NCI-H526 (cell line): ENCODE results near the gene ARFGAP3.
A peak's percentile ranks its signal among the peaks of the same experiment; 100 is the strongest.

Experiments used
- DNase-seq, 2 experiments: peaks; one replicate each; lab custom pipeline; 2025; lab: John Stamatoyannopoulos, UW

The ARFGAP3 gene, protein sequence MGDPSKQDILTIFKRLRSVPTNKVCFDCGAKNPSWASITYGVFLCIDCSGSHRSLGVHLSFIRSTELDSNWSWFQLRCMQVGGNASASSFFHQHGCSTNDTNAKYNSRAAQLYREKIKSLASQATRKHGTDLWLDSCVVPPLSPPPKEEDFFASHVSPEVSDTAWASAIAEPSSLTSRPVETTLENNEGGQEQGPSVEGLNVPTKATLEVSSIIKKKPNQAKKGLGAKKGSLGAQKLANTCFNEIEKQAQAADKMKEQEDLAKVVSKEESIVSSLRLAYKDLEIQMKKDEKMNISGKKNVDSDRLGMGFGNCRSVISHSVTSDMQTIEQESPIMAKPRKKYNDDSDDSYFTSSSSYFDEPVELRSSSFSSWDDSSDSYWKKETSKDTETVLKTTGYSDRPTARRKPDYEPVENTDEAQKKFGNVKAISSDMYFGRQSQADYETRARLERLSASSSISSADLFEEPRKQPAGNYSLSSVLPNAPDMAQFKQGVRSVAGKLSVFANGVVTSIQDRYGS

DNA sequence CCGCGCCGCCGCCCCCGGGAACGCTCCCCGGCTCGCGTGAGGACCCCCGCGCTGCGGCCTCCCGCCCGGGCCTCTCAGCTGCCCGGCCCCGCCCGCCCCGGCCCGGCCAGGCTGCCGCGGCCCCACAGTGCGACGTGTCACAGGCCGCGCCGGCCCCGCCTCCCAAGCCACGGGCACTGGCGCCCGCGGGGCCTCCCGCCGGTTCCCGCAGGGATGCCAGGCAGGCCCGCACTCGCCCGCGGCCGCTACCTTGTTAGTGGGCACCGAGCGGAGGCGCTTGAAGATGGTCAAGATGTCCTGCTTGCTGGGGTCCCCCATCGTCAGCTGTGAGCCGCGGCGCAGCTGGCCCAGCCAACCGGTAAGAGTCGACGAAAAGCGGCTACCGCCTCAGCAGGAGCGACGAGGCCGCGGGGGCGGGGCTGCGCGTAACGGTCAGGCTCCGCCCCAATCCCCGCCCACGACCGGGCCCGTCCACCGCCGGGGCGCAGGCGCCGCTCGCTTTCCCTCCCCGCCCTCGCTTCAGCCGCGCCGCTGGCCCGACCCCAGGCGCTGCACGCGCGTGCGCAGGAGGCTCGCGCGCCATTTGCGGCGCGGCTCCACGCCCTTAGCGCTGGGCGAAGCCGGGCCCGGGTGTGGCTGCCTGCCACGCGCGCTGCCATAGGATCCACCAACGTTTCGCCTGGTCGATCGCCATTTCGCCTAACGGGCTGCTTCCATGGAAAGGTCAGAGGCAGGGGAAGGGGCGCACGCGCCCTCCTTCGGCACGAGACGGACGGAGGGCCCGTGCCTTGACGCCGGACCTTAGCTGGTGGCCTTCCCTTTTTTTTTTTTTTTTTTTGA lies at the start of gene ARFGAP3:
TSS of gene ARFGAP3 (minus strand) at position 409 of the 840 bp plus-strand sequence. CDS start at position 318, 91 bp downstream.
- DNase-seq = peak; percentile 12 to 92

DNA sequence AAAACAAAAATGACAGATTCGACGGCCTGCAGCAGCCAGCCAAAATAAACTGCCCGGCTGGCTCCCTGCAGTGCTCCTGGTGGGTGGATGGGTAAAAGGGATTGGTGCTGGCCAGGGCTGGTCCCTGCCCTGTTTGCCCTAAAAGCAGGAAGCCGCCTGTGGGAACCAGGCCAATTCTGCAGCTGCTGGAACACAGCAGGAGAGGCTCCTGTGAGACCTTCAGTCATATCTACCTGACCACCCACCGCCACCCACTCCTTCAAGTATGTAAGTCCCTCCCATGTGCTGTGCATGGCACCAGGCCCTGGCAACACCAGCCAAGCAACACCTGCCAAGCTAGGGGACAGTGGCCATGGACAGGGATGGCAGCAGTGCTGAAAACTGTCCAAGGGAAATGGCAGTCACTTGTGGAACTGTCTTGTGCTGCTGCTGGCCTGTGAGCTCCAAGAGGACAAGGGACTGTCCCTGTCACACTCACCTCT lies 48.7 kb upstream of the ARFGAP3 start:
- no peak for DNase-seq

DNA sequence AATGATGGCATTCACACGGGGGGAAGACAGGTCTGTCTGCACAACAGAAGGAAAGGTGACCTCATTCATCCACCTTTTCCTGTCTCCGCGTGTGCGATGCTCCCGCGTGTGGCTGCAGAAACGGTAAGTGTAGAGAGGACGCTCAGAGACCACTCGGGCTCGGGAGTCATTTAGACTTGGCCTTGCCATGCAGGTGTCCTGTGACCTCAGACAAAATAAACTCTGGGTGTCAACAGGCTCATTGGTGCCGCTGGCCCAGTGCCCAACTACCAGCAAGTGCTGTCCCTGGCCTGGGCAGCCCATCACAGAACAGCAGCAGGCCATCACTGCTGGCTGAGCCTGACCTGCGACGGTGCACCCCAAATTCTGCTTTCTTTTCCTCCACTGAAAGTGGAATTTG lies 48.1 kb upstream of the ARFGAP3 start:
- no peak for DNase-seq

DNA sequence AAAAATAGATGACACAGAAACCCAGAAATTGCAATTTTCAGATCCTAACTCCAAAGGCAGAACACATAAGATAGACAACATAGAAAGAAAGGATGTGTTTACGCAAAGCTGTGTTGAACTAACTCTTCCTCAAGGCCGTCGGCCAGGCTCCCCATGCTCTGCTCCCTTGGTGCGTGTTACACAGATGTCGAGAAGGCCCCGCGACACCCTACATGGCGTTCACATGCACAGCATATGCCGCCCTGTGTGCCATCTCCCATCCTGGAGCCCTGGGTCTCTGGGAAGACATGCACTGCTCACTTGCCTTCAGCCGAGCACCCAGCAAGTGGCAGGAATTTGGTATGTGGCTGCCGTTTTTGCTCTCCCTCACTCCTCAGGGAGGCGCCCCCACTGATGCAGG lies 47.0 kb upstream of the ARFGAP3 start:
- no peak for DNase-seq

DNA sequence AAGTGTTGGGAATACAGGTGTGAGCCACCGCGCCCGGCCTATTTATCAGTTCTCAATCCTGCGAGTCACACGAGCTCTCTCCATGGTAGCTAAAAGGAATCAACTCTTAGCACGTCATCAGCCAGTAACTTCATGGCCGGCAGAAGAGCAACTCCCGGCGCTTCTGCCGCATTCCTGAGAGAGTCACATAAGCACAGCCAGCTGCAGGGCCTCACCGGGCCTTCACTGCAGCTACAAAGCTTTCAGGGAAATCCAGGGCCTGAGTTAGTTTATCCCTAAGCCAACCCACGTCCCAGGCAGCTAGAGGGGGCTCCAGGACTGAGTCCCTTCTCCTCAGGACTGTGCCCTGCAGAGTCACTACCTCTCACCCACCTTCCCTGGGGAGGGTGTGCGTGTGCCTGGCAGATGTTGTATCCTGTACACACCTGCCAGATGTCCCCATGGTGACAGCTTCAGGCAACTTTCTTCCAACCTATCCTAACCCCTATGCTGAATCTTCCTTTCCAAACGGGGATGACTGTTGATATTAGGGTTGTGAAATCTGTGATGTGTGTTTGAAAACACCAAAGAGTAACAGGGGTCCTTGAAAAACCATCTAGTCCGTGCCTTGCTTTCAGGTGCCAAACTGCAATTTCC lies 45.9 kb upstream of the ARFGAP3 start:
- no peak for DNase-seq

DNA sequence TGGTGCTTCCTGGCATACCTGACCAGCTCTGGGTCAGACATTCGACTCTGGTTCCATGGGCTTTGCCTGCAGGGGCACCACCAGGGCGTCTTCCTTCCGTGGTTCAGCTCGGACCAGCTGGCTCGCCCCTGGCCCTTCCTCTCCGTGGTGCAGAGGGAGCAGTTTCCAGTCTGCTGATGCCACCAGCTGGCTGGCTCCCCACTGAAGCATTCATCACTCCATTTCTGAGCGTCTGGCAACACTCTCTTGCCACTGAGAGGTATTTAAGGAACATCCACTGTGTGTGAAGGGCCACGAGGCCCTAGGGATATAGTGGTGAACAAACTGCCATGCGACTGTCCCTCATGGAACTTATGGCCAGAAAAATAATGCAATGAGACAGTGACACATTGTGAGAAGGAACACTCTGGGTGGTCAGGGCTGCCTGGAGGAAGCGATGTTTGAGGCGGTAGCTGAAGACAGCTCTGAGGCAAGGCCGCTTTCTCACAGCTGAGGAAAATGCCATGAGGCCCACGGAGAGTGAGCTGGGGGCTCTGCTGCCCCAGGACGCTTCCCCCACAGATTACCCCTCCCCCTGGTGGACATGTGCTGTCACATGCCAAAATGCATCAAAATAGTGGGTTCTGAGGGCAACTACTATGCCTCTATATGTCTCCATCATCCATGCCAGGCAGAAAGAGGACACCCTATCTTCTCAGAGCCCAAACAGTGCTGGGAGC lies 44.9 kb upstream of the ARFGAP3 start:
- DNase-seq = no peak

DNA sequence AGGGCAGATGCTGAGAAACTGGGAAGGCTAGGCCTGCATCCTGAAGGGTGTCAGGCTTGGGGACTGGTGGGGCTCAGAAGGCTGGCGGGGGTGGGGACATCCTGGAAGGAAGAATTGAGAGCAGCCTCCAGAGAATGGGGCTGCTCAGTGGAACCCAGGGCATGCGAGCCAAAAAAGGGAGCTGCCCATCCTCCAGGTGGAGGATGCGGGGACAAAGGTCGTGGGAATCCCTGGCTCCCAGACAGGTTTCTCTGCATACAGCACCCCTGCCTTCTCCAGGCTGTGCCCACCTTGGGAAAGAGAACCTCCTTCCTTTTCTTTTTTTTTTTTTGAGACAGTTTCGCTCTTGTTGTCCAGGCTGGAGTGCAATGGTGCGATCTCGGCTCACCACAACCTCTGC lies 40.9 kb upstream of the ARFGAP3 start:
- no peak for DNase-seq

DNA sequence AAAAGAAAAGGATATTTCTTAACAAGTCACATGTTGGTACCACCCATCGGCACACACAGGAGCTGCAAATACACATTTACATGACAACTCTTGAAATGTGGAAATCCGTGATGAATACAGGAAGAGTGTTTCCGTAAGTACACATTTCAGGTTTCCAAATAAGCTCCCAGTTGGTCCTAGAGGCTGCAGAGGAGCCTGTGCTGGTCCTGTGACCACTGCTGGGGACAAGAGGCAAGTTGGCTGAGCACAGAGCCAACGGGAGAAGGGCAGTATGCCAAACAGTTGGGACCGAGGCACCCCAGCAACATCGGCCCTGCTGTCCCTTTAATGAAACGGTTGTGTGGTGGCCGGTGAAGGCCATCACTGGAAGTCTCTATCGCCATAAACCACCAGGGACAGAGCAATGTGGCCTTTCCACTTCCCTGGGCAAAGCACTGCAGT lies 38.5 kb upstream of the ARFGAP3 start:
- no peak for DNase-seq

DNA sequence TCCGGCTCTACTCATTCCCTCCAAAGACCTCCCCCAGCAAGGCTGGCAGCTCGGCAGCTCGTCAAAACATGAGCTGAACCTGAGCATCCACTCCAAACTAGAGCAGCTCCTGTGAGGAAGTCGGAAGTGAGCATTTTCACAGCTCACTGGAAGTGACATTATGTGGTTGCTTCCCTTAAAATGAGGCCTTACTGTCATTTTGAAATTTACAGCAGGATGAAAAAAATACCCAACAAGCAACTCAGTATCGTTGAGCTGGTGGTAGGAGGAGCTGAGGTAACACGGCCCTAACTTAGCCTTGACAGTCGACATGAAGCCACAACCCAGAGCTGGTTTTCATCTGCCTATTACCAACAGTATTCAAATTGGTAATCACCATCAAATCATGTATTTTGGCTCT lies 38.0 kb upstream of the ARFGAP3 start:
- no peak for DNase-seq

DNA sequence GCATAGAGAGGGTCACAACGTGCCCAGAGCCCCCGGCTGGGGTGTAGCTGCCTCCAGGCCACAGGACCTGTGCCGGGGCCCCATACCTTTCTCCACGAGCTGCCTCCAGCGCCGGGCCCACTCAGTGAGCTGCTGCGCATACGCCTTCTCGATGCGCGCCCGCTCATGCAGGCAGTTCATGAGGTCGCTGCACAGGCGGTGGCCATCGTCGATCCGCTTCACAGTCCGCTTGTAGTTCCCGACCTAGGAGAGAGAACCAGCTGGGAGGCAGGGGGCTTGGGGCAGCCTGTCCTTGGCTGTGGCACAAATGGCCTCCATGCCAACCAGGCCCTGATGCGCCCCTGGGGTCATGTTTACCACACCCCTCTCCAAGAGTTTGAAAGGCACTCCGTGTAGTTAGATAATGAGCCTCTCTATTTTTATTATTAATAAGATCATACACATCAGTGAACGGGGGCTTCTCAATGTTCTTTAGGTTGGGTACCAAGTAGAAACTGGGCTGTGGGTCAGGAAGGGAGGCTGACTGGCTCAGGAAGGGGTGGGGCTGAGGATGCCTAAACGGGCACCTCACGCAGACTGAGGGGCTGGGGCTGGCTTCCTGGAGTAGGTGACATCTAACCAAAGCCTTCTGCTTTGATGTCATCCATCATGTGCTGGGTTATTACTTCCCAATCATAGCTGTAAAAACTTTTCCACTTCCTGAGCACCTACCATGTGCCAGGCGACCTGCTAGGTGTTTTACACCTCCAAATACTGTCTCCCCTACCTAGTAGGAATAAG lies 36.5 kb upstream of the ARFGAP3 start:
- no peak for DNase-seq

DNA sequence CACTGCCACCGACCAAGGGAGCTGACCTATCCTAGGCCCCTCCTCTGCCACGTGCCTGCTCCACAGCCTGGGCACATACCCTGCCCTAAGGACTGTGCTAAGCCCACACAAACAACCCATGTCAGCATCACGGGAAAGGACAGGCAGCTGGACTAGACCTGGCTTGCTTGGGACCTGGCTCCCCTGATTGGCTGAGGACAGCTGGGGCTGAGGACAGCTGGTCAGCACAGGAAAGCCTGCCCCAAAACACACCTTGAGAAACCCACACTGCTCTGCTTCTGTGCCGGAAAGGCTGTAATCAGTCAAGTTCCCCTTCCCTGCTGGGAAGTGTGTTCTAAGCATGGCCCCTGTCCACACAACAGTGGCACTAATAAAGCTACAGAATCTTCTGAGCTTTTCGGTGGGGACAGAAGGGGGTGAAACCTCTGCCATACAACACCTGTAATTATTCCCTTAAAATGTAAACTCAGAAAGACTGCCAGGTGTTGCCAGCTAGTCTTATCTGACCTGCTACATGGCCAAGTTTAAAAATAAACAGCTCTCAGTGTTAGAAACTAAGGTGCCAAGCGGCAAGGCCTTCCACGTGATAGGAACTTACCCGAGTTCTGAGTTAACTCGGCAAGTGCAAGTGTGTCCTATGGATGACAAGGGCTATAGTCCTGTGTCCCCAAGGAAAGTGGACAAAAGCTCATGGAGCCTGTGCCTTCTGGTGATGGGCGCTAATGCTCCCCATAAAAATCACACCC lies 35.7 kb upstream of the ARFGAP3 start:
- no peak for DNase-seq

DNA sequence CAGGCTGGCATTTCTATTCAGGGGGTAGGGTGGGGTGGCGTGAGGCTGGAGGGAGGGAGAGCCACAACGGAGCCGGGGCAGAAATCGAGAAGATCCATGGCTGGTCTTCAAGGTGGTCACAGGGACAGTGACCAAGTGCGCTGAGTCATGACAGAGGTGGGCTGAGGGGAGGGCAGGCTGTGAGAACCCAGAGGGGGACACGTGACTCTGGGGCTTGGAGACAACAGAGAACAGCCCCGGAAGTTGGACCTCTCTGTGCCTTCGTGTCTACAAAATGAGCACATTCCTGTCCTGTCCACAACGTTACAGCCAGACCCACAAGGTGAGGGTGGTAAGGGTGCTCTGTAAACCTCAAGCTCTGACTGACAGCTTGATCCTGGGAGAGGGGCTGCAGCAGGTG lies 35.1 kb upstream of the ARFGAP3 start:
- no peak for DNase-seq

DNA sequence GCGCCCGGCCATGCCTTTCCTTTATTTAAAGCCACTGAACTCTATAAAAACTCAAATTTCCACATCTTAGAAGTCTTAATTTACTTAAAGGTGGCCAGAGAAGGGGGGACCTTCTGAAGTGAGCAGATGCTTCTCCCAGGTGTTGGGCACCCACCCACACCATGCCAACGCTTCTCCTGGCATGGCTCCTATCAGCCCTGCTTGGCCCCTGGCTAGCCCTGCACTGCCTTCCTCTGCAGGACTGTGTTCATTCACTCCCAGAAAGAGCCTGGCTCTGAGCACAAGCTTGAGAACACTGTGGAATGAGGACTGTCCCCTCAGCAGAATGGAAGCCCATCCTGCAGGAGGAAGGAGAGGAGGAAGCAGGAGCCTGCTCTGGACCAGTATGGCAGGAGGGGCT lies 34.6 kb upstream of the ARFGAP3 start:
- no peak for DNase-seq

DNA sequence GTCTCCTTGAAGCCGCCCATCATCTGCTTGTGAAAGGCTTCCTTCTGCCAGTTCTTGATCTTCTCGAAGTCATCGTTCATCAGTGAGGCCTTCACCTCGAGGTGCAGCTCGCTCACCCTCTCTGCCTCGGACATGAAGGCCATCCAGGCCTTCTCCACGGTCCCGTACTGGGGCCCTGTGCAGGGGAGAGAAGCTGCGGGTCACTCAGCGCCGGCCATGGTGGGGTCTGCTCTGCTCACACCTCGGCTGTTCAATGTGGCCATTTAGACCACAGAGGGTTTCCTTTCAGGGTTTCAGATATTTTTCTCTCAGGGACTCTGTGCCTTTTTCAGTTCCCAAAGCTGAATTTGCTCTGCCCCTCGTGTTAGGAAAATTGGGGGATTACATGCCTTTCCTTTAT lies 33.9 kb upstream of the ARFGAP3 start:
- no peak for DNase-seq

DNA sequence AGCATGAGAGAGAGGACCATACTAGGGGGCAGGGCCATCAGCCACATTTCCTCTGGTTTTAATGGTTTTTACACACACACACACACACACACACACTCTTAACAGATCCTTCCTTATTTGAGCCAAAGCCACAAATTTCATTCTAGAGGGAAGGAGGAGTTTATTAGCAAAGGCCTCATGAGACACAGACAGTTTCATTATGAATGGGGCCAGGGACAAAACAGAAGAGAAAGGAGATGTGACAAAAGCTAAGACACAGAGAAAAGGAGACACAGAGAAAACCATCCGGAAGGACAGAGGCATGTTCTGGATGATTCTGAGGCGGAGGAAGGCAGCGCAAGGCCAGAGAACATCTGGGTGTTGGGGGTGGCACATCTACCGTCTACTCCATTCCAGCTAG lies 32.2 kb upstream of the ARFGAP3 start:
- DNase-seq = no peak

DNA sequence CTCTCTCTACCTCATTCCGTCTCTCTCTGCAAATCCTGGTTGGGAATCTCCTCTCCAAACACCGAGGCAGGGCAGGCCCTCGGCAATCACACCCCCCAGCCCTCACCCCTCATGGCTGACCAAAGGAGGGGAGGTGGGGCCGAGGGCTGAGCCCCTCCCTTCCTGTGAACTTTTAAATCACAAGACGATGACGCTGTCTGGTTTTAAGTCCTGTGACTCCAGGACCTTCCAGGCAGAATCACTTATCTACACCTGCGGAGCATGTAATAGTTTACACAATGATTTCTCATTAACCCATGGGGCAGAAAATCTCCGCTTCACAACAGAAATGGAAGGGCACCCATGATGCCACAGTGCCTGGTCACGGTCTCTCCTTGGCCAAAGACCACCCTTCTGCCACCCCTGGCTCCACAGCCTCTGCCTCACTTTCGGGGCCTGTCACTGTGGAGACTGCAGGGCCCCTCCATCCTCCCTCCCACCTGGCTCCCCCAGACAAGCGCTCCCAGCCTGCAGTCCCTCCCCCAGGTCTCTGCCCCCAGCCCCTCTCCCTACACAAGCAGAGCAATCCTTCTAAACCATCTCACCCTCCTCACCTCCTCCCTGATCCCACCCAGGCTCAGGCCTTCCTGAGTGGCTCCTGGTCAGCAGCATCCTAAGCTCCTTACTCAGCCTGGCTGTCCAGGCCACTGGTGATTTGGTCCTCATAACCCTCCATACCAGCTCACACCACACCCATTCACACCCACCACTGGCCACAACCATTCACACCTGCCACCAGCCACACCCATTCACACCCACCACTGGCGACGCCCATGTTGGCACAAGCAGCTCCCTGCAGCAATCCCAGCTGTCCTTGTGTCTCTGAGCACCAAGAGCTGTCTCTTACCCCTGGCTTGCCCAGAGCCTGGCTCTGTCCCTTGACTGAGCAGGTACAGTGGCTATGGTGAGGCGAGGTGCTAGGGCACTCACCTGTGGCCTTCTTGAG lies 30.7 kb upstream of the ARFGAP3 start:
- DNase-seq = no peak

DNA sequence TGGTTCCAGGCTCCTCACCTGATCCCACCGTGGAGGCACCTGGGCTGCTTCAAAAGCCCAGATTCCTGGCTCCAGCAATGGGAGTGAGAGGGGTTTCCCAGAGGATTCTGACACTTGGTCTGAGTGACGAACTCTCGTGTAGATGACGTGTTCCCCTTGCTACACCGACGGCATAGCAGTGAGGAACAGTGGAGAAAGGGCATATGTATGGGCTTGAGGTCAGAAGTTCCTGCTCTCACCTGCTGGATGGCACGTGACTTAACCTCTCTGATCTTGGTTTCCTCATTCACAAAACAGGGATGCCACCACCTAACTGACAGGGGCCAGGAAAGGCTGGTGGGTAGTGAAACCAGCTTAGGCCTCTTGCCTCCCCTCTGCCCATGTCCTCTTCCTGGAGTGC lies 30.0 kb upstream of the ARFGAP3 start:
- DNase-seq = no peak

DNA sequence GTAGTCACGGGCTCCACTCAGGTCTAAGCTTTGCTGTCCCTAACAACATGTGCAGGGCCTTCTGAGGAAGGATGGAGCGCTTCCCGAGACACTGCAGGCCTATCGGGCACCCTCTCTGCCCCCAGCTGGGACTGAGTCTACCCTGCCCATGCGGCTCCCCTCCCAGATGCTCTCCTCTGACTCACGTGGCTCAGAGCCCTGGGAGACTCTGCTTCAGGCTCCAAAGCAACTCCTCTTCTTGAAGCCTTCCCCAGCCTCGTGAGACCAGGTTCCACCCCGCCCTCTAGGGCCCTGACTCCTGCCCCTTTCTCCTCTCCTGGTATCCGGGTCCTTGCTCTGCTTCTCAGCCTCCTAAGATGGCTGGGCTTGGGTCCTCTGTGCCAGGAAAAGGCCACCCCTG lies 28.4 kb upstream of the ARFGAP3 start:
- DNase-seq = no peak
